Stimulated activated CD4-positive, alpha-beta T cell treated with anti-CD3 and anti-CD28 coated beads, Interleukin-1b, Interleukin-23, amount 100 ng/mL, for 1 hour (primary cell): ENCODE data around the gene IL23R.

ENCODE experiments used
- DNase-seq, 2 donors: peaks; one replicate each; pipeline ENCODE4 v3.0.0-alpha.2; 2020; ENCODE audit warnings: low read depth in 2 of 2

IL23R gene

DNA sequence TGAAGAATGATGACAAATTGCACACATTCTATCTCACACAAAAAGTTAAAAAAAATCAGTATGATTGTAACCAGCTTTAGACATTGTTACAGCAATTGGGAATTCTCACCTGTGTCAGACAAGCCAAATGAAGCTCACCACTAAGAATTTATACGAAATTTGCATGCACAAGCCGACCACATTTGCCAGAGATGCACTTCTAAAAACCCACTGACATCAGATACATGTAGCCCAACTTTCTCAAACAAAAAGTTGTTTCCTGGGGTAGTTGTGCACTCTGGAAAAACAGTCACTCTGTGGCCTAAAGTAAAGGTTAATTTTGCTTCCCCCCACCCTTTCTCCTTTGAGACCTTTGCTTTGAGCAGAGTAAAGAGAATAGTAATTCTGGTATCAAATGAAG lies 73.5 kb downstream of the IL23R start:
- no peak for DNase-seq

DNA sequence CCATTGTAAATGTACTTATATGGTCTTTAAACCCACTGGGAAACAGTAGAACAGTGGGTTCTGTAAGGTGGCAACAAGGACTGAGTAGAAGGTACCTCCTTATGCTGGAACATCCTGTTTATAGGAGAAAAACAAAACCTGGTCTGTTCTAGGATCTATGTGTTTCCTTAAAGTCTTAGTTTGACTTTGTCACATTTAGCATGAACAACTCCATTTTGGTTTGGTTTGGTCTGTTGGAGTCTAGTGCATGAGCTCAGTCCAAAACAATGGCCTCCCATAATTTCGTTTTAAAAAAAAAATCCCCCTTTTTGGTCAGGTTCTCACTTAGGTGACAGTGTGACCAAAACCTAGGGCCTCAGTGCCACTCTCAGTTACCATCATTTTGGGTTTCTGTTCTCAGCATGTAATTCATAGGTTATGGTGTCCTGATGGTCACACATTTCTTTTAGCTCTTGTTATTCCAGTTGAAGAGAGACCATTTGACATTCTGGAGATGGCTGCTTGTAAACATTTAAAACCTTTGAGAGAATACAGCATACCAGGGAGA lies 75.0 kb downstream of the IL23R start:
- no peak for DNase-seq

DNA sequence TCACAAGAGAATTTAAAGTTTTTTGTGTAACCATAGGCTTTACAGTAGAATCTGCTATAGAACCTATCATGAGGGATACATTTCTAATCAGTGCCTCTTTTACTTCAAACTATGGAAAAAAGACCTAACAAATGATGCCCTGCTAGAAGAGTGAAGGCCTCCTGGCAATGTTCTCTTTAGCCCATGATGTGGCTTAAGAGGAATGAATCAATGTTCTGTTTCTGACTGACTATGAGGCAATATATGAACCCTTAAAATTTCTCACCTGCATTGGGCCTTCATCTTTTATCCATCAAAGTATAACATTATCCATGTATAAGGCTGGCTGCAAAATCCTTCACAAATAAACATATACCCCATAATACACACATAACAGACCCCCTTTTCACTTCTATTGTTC lies 75.8 kb downstream of the IL23R start:
- no peak for DNase-seq

DNA sequence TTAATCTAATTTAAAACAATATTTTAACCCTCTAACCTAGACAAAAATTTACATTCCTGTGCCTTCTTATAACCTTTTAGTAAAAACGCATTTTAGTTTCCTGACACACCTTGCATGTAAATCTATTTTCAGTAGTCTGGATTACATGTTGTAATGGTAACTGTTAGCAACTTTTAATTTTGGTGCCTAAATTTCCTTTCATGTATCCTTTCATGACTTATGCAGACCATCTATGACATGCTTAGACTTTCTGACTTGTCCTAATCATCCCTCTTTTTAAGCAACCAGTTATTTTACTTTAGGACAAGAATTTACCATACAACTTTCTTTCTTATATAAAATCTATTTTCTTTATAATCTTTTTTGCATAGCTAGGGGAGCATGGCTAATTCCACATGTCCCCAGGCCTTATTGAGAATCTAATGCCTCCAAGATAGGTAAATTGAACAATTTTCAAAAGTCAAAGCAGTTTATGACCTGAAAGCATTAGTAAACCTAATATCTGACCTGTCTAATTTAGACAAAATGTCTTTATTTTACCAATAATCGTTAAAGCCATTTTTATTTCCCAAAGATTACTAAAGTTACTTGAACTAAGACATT lies 83.9 kb downstream of the IL23R start:
- DNase-seq: no peak

DNA sequence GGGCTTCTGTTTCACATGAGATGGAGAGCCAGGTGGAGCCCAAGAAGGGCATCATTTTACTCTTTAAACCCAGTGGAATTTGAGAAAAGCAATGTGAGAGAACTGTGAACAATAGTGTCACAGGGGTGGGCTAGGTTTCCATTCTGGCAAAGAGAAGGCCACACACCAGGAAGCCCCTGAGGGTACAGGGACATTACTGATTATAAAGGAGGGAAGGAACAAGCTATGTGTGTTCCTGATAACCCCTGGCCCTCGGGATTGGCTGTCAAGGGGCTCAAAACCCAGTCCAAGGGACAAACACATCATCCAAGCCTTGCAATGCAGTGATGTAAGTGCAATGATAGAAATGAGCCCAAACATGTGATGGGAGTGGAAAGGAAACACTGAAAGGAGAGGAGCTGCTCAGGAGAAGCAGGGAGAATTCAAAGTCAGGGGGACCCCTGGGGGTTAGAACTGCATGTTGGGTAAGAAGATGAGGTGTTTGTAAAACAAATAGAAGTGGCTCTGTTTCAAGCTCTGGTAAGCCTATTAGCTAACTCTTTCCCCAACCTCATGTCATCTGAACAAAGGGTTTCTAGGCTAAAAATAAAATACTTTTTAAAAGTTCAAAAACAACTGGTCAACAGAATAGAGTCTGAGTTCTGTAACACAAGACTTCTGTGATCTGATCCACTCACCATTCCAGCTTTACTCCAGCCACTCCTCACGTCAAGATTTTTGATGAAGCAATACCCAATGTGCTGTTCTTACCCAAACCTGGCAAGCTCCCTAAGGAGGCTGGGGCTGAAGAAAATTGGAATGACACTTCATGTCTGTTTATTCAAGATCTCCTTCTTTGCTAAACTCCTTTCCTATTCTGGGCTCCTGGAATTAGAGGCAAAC lies 90.3 kb downstream of the IL23R start:
- no peak for DNase-seq

DNA sequence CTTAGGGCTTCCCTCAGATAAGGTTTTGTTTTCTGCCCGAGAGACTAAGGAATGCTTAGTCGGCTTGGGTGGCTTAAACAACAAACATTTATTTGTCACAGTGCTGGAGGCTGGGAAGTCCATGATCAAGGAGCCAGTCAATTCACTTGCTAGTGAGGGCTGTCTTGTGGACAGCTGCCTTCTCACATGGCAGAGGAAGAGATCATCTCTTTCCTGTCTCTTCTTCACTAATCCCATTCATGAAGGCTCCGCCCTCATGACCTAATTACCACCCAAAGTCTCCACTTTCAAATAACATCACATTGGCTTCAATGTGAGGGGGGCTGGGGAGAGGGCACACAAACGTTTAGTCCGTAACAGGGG lies 90.9 kb downstream of the IL23R start:
- no peak for DNase-seq

DNA sequence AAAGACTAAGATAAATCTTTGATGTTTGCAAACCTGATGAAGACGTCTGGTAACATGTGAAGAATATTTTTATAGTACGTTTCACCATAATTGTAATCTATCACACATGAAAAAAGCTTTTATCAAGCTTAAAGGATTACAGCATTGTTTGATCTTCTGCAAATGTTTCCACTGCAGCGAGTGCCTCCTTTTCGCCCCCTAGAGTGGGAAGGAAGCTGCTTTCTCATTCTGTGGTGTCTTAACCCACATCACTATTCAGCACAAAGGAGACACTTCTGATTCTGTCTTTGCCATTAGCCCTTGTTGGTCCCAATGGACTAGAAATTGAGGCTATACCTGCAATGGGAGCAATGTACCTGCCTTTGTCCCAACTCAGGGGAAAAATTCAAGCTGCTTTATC lies 95.4 kb downstream of the IL23R start:
- no peak for DNase-seq

DNA sequence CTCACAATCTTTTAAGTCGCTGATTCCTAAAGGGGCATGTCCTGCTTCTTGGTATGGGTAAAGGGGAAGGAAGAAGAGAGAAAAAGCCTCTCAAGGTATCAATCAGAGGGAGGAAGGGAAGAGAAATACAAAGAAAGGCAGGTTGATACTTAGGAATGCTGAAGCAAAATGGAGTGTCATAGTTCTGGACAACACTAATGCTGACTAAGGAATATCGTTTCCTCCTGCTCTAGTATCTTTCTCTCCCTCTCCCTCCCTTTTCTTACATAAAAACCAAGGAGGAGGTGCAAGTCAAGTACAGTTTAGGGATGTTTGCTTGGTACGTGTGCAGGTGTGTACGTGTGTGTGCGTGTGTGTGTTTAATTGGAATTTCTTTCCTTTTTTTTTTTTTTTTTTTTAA lies 96.5 kb downstream of the IL23R start:
- no peak for DNase-seq

DNA sequence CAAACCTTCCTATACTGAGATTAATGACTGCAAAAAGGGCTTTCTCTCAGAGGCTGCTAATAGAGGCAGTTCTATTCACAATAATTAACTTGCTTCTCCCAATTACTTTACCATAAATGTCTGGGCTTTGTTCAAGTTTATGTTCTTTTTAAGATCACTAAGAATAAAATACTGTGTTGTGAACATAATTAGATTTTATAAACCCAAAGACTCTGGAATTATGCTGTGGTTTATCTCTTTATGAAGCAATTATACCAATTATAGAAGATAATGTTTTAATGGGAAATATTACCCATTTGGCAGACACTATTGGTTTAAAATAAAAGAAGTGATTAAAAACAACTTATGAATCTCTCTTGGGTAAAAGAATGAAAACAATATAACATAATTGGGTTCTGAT lies 97.9 kb downstream of the IL23R start:
- DNase-seq: no peak

DNA sequence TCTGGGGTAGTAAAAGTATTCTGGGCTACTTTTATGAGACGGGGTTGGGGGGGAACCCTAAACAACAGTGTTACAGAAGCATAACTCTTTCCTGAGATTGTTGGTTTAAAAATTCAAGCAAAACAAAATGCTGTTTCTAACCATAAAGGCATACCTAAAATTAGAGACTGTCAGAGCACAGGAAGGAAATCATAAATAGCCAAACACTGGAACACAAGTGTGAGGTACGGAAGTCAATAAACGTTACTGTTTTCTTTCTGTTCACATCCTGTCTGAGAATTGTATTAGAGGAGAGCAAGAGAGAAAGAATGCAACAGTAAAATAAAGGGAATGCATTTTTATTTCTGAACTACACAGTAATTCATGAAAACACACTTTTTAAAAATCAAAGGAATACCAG lies 98.6 kb downstream of the IL23R start:
- DNase-seq: no peak

DNA sequence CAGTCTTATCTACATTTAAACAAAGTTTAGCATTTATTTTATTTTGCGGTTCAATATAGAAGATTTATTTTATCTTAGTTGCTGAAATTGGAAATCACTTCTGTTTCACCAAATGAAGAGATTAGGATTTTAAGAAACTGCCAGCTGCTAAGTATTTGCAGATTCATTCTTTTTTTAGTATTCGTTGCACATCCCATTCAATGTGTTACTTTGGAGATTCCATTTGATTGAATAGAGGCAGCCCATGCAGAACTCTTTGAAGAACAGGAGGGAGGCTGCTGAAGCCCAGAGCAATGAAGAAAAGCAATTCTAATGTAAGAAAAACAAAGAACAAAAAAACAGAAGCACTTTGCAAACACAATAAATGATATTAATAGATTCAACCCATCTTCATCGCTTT lies 102.8 kb downstream of the IL23R start:
- no peak for DNase-seq

DNA sequence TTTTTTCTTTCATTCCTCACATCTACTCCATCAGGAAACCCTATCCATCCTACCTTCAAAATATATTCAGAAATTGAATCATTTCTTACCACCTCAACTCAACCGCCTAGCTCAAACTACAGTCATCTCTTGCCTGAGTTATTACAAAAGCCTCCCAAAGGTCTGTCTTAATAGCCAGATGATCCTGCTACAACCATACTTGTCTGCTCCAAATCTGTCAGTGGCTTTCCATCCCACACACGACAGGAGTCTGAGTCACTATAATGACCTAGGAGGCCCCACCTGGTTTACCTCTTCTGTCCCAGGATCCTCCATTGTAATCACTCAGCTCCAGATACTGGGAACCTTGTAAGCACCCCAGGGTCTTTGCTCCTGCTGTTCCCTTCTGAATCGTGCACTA lies 104.3 kb downstream of the IL23R start:
- no peak for DNase-seq

DNA sequence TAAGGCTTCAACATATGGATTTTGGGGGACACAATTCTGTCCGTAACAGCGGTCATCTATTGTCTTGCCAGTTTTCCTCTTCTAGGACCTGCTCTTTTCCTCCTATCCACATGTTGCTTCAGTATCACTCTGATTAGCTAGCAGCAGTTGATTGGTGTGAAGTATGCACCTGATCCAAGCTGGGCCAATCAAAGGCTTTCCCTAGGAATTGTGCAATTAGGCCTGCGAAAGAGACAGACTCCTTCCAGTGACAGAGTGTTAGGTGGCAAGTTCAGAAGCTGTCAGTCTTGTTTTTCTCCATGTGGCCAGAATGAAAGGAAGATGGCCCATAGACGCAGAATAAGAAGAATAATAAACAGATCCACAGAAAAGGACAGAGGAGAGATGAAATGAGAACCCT lies 107.3 kb downstream of the IL23R start:
- no peak for DNase-seq

DNA sequence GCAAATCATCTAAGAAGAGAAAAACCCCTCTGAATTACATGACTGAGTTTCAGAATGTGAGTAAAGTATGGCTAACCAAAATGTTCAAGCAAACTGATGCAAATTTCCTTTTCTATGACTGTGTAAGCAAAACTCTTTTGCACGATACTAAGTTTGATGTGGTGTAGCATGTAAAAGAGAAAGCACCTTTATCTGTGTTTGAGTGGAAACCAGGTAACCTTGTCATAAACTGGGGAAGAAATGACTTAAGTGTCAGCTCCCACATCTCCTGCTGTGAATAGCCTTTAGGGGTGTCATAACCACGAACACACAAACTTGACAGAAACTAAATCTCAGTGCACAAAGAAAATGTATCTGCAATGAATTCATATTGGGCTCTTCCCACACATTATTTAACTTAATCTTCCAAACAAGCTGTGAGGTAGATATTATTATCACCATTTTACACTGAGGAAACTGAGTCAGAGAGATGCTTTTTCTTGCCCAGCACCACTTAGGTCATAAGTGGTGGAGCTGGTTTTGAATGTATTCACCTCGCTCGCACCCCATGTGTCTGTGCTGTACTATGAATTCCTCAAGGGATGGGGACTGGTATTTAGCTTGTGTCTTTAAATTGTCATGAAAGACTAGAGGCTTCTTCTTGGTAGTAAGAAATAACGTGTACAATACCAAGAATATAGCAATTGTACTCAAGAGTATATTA lies 108.5 kb downstream of the IL23R start:
- no peak for DNase-seq

DNA sequence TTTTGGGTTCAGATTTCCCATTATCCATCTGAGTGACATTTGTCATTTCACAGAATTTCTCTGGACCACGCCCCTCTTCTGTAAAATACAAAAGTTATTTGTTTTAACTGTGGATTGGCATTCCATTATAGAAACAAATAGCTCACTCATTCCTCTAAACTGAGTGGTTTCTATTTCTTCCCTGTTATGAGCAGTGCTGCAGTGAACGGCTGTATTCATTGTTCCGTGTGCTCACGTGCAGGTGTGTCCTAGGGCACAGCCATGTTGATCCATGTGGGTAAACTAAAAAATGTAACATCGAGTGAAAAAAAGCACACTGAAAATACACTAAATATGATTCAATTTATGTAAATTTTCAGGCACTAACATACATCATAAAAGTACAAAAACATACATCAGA lies 114.4 kb downstream of the IL23R start:
- DNase-seq: no peak

DNA sequence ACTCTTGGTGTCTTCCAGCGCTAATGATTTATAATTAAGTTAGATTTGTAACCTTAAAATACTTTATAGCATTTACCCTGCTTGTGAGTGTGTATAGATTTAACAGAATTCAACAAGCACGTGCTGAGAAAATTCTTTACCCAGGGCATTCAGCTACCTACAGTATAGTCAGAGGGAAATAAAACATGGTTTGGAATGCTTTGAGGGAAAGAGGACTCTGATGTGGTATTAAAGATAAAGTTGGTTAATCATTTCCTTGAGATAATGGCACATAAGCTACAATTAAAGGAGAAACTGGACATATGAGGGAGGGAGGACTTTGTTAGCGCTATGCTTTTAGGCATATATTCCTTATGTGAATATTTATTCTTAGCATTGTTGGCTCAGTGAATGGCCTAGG lies 115.0 kb downstream of the IL23R start:
- DNase-seq: no peak

DNA sequence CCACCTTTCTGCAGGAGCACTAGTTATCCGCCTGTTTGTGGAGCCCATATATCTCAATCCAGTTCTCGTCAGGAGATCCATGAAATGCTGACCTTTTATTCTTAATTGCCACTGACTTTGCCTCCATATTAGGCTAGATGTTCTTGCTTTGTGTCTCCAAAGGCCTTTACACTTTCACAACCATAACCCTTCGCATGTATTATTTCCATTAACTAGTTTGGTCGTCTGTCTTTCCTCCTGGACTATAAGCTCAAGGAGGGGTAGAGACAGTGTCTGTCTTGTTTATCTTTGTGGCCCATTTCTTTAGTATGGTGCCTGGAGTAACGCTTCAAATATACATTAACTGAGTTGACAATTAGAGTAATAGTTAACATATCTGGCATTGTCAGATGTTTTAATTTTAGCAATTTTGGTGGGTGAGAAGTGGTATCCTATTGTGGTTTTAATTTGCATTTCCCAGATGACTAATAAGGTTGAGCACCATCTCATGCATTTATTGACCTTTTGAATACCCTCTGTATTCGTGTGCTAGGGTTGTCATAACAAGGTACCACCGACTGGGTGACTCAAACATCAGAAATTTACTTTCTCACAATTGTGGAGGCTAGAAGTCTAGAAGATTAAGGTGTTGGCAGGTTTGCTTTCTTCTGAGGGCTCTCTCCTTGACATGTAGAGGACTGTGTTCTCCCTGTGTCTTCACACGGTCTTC lies 119.7 kb downstream of the IL23R start:
- DNase-seq: no peak

DNA sequence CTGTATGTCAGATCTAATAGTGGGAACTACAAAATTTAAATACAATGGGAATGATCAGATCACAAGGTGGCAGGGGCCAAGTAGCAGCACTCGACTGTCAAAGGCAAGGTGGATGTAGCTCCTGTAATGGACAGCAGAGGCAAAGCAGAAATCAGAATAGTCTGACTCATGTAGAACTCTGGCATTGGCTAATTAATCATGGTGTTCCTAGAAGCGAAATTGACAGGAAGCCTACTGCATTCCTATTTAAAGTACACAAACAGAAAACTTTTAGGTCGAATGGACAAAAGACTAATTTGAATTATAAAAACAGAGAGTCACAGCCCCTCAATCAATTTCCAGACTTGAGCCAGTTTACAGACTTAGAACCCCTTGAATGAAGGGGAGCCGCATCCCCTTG lies 124.0 kb downstream of the IL23R start:
- DNase-seq: no peak

DNA sequence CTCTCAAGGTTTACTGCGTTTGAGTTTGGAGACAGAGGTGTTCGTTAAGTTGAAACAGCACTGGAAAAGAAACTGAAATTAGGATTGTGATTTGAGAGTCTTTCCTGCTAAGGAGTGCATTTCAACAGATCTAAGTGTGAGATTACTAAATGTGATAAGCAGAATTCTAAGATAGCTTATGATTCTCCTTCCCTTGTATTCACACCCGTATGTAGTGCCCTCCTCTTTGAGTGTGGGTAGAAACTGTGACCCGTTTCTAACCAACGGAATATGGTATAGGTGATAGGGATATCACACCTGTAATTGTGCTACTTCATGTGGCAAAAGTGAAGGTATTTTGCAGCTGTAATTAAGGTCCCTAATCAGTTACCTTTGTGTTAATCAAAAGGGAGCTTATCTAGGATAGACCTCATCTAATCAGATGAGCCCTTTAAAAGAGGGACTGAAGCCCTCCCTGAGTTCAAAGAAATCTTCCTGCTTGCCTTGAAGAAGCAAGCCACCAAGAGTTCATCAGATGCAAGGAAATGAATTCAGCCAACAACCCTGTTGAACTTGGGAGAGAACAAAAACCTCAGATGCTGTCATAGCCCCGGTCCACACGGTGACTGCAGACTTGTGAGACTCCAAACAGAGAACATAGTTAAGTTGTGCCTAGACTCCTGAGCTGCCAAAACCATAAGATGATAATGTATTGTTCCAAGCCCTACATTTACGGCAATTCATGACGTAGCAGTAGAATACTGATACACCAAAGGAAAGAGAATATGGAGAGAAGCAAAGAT lies 128.8 kb downstream of the IL23R start:
- DNase-seq: no peak

DNA sequence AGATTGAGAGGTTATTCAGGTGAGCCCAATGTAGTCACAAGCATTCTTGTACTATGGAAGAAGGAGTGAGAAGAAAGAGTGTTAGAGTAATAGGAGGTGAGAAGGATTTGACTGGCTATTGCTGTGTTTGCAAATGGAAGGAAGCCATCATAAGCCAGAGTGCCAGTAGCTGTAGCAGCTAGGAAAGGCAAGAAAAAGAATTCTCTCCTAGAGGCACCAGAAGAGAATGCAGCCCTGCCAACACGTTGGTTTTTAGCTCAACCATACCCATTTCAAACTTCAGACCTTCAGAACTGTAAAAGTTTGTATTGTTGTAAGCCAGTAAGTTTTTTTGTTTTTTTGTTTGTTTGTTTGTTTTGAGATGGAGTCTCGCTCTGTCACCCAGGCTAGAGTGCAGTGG lies 132.5 kb downstream of the IL23R start:
- no peak for DNase-seq

DNA sequence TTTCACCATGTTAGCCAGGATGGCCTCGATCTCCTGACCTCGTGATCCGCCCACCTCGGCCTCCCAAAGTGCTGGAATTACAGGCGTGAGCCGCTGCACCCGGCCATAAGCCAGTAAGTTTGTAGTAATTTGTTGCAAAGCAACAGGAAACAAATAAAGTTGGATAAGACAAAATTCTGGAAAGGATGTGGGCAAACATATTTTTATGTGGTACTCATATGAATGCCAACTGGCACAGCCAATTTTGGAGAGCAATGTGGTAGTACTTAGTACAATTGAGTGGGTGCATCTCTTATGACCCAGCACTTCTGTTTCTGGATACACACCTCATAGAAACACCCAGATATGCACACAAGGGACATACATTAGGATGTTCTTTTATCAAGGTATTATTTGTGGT lies 133.0 kb downstream of the IL23R start:
- DNase-seq: no peak
